Measurements from ENCODE around the gene SLC25A47. TPM values are rescaled to one million over a fixed set of nuclear protein-coding genes. Genes with fewer than 3 reads are reported as not detected.

Gene SLC25A47, protein sequence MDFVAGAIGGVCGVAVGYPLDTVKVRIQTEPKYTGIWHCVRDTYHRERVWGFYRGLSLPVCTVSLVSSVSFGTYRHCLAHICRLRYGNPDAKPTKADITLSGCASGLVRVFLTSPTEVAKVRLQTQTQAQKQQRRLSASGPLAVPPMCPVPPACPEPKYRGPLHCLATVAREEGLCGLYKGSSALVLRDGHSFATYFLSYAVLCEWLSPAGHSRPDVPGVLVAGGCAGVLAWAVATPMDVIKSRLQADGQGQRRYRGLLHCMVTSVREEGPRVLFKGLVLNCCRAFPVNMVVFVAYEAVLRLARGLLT
- total RNA-seq = not detected in 2 replicates

DNA sequence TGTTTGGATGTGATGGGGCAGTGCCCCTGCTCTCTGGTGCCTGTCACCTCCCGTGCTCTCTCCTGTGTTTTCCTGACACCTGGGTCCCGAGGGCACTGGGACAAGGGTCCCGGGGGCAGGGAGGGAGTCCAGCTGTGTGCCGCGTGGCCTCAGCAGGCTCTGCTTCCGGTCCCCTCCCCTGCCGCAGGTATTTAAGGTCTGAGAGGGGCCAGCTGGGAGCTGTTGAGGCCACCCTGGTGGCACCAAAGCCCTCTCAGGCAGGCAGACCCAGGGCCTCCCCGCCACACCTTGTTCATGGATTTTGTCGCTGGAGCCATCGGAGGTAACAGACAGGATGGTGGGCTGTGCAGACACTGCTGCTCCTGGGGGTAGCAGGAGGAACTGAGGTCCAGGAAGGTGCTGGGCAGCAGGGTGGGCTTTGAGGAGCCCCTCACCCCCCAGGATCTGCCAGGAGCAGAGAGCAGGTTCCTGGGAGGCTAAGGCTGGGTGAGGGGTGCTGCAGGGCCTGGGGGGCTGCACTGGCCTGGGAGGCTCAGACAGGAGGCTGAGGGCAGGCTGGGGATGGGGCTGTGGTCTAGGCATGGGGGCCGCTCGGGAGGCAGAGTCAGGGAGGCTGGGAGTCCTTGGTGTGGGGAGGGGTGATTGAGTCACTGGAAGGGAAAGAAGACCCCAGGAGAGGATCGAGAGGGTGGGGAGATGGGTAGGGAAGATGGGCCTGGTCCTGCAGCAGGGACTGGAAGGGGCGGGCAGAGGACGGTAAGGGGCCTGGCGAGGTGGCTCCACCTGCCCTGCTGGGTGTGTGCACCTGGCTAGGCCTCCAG, at the start of gene SLC25A47:
TSS of gene SLC25A47 (plus strand) at position 219 of the 821 bp plus-strand sequence. CDS start at position 295, 76 bp downstream.

DNA sequence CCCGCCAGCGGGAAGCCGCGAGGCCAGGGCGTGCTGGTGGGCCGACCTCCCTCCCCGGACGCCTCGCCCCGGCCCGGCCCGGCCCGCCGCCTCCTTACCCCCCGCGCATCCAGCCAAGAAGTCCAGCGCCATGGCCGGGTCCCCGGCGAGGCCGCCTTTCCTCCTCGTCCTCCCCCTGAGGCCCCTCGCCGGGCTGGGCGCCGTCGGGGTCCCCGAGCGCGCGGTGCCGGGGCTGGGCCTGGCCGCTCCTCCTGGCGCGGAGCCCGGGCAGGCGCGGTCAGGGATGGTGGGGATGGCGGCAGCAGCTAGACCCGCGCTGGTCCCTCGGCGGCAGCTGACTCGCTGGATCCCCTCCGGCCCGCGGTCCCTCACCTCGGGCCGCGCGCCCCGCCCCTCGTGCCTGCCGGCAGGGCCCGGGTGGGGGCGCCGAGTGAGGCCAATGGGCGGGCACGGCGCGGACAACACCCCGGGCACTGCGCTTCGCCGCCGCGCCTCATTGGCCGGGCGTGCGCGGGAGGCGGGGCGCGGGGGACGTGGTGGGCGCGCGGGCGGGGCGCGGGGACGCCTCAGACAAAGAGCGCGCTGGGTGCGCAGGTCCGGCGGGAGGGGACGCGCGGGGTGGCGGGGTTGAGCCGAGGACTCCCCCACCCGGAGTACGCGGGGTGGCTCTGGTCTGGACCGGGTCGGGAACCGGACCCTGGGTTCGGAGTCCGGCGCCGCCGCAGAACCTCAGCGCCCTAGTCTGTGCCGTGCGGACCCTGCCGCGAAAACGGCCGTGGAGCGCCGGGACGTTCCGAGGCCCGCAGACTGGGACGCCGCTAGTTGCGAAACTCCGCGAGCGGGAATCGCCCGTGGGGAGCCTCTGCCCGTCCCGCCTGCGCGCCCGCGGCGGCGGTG, 16.8 kb upstream of the SLC25A47 start, which contains the start of gene SLC25A29:
TSS of gene SLC25A29 (minus strand) at position 344 of the 897 bp plus-strand sequence. CDS start at position 132, 212 bp downstream.

DNA sequence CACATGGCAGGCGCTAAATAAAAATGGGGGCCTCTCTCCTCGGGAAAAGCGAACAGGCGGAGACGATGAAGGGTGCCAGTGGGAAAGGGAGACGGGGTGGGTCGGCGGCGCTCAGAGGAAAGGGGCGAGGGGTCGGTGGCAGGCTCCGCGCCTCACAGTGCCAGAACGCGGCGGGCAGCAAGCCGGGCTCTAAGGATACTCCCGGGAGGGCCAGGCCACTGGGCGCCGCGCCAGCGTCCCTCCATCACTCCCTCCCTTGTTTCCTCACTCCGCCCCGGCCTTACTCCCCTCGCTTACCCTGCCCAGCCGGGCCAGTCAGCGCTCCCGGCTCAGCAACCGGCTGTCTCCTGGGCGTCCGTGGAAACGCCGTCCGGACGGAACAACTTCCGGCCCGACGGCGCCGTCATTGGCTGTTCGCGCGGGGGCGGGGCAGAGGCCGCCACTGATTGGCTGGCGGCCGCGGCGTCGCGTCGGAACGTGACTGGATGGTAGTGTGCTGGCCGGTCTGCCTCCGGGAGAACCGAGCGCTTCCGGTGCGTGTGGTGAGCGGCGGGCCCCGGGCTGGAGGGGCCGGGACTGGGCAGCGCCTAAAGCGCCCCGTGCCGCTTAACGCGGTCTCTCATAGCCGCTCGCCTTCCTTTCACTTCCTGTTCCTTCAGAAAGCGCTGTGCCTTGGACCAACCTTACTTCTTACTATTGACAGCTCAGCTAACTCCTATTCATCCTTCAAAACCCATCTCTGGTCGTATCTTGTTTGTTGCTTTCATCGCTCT, 53.0 kb downstream of the SLC25A47 start, which contains the start of gene WDR25:
TSS of gene WDR25 (plus strand) at position 523 of the 773 bp plus-strand sequence.

Other genes with a start within 250 kb of the SLC25A47 start
- gene DEGS2, start 163.7 kb upstream of the SLC25A47 start, total RNA-seq = not detected in 2 replicates
- gene YY1, start 84.2 kb upstream of the SLC25A47 start, total RNA-seq = 39.8 and 42.3 TPM in 2 replicates
- gene SLC25A29, start 16.9 kb upstream of the SLC25A47 start, total RNA-seq = 19.9 and 32.8 TPM in 2 replicates
- gene WDR25, start 53.1 kb downstream of the SLC25A47 start, total RNA-seq = 11.5 and 14.6 TPM in 2 replicates

Data from smooth muscle cell of the umbilical artery (primary cell).